GM12874 (cell line): ENCODE results near the gene GGA2.

ENCODE experiments used
- TF ChIP-seq, protein P1 (sequence below): IDR thresholded peaks from 2 replicates; pipeline ENCODE4 v1.5.1; 2011; ENCODE audit warnings: low read depth, mild to moderate bottlenecking, control low read depth, low read length, moderate library complexity; ENCODE audit not compliant: insufficient read depth

The GGA2 gene

DNA sequence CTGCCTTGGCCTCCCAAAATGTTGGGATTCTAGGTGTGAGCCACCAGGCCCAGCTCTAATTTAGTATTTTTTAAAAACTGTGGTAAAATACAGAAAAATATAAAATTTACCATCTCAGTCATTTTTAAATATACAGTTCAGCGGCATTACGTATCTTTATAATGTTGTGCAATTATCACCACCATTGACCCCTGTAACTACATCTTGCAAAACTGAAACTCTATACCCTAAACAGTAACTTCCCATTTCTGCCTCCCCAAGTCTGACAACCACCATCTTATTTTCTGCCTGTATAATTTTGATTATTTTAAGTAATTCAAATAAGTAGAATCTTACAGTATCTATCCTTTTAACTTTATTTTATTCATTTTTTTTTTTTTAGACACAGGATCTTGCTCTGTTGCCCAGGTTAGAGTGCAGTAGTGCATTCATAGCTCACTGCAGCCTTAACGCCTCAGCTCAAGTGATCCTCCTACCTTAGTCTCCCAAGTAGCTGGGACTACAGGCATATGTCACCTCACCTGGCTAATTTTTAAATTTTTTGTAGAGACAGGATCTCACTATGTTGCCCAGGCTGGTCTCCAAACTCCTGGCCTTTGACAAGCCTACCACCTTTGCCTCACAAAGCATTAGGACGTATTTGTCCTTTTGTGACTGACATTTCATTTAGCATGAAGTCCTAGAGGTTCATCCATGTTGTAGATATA lies 10.9 kb upstream of the GGA2 start:
- TF ChIP-seq, protein P1, sequence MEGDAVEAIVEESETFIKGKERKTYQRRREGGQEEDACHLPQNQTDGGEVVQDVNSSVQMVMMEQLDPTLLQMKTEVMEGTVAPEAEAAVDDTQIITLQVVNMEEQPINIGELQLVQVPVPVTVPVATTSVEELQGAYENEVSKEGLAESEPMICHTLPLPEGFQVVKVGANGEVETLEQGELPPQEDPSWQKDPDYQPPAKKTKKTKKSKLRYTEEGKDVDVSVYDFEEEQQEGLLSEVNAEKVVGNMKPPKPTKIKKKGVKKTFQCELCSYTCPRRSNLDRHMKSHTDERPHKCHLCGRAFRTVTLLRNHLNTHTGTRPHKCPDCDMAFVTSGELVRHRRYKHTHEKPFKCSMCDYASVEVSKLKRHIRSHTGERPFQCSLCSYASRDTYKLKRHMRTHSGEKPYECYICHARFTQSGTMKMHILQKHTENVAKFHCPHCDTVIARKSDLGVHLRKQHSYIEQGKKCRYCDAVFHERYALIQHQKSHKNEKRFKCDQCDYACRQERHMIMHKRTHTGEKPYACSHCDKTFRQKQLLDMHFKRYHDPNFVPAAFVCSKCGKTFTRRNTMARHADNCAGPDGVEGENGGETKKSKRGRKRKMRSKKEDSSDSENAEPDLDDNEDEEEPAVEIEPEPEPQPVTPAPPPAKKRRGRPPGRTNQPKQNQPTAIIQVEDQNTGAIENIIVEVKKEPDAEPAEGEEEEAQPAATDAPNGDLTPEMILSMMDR = no peak

DNA sequence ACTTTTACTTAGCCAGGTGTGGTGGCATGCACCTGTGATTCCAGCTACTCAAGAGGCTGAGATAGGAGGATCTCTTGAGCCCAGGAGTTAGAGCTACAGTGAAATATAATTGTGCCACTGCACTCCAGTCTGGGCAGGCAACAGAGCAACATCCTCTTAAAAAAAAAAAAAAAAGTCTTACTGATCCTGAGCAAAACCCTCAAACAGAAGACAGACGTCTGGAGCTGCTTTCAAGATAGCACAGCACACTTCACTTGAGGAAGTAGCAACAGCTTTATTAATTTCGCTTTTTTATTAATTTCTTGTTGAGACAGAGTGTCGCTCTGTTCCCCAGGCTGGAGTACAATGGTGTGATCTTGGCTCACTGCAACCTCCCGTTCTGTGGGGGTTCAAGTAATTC lies 10.2 kb upstream of the GGA2 start:
- TF ChIP-seq, protein P1 = no peak

DNA sequence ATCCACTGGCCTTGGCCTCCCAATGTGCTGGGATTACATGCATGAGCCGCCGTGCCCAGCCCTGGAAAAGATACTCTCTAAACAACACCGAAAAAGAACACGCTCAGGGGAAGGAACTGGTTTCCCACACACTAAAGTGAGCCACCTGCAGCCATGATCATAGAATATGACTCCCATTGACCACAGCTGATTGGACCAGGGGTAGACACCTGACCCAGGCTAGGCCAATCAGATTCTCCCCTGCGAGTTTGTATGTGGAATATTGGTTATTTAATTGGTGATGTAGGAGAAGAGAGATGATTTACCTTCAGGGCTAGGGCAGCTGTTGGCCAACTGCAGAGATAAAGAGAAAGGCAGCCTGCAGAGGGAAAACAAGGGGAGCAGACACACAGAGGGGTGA lies 9.0 kb upstream of the GGA2 start:
- TF ChIP-seq, protein P1 = no peak

DNA sequence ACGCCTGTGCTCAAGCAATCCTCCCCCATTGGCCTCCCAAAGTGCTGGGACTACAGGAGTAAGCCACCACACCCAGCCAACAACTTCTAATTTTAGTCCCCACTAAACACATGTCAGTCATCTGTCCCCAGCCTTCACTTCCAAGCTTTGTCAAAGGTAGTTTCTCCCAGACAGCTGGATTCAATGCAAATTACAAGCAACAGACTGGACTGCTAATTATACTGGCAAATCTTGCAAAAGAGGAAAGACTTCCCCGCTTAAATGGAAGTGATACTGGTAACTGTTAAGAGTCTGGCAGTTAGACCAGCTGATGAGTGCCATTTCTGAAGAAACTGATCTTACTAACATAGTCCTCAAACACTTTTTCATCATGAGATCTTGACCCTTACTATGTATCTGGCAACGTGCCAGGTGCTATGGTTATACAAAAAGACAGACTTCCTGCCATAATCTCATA lies 8.2 kb upstream of the GGA2 start:
- TF ChIP-seq, protein P1 = no peak

DNA sequence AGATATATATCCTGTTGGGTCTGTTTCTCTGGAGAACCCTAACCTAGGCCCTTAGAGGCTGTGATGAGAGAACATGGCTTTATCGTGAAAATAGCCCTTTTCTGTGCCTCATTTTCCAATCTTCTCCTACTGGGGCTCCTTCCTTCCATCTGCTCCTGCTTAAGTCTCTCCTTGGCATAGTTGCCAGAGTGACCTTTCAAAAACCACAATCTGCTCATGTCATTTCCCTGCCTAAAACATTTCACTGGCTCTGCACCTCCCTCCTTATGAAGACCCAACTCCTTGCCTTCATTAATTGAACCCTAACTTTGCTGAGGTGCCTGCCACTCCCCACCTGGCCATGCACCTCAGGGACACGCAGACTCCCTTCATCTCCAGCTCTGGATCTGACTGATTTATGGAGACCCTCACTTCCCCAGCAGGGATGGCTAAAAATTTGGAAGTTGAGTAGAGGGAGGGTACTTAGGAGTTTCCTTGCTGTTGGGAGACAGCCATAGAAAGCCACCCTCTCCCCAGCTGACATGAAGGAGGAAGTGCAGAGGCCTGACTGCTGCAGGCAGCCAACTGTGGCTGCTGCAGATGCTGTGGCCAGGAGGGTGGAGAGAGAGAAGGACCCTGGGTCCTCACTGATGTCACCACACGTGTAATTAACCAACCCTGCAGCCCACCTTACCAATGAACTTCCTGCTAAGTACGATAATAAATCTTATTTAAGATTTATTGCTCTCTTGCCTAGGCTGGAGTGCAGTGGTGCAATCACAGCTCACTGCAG lies 6.3 kb upstream of the GGA2 start:
- TF ChIP-seq, protein P1 = no peak

DNA sequence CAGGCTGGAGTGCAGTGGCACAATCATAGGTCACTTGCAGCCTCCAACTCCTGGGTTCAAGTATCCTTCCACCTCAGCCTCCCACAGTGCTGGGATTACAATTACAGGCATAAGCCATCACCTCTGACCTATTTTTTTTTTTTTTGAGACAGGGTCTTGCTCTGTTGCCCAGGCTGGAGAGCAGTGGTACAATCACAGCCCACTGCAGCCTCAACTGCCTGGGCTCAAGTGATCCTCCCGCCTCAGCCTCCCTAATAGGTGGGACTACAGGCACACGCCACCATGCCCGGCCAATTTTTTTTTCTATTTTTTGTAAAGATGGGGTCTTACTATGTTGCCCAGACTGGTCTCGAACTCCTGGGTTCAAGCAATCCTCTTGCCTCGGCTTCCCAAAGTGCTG lies 5.6 kb upstream of the GGA2 start:
- TF ChIP-seq, protein P1 = no peak

DNA sequence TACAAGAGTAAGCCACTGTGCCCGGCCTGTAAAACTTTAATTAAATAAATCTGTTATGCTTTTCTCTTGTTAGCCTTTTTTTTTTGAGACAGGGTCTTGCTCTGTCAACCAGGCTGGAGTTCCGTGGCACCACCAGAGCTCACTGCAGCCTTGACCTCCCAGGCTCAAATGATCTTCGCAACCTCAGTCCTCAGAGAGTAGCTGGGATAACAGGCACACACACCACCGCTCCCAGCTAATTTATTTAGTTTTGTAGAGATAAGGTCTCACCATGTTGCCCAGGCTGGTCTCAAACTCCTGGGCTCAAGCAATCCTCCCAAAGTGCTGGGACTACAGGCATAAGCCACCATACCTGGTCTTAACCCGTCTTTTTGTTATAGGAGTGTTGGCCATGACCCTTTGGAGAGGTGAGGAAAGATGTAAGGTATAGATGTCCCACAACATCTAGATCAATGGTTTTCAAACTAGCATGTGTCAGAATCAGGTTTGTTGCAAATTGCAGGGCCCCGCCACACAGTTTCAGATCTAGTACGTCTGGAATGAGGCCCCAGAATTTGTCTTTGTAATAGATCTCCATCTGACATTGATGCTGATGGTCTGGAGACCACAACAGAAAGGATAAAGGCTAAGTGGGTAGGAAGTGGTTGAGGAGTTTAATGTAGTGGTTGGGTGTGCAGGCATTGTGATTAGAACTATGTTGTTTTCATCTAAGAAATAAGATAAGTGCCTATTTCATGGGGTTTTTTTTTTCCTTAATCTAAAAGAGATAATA lies 4.3 kb upstream of the GGA2 start:
- TF ChIP-seq, protein P1 = no peak
